ENCODE data around the gene GLB1L3. TPM values are rescaled to one million over a fixed set of nuclear protein-coding genes. Genes with fewer than 3 reads are reported as not detected.
"Not testable (repeated sequence)": the region's sequence is repeated elsewhere in the genome, so short reads cannot be mapped to it uniquely, and the experiment has no call there.

GLB1L3 gene
- total RNA-seq, 2 experiments from 2014 or later = 5.2 to 6.1 TPM

GRCh38 chr11:134271978-134272377, 4.2 kb upstream of the GLB1L3 start:
- POLR2A ChIA-PET = no interaction called here
- Mint-ChIP-seq H3K9me3 (no peaks in the 10 kb centered on the region), H3K4me1 (peaks cover 32% of the 10 kb centered on the region), H3K27me3 (no peaks in the 10 kb centered on the region), H3K4me3 (no peak overlapping the region), H3K27ac (no peak overlapping the region), H3K36me3 (no peaks in the 10 kb centered on the region)
- ATAC-seq (ENCODE audit: low read depth) (no peak), DNase-seq (no peak)

GRCh38 chr11:134272381-134273316, 3.5 kb upstream of the GLB1L3 start:
- Mint-ChIP-seq H3K4me3 (no peak overlapping the region), H3K9me3 (no peaks in the 10 kb centered on the region), H3K36me3 (peaks cover 3% of the 10 kb centered on the region), H3K4me1 (peaks cover 35% of the 10 kb centered on the region), H3K27me3 (peaks cover 5% of the 10 kb centered on the region), H3K27ac (peak overlapping the region; percentile 24)
- ATAC-seq (ENCODE audit: low read depth) = no peak
- no peak for DNase-seq
- POLR2A ChIA-PET = interaction anchor here (4.7 kb wide), 1 partner anchor 48 kb away, joined by 44 read pairs; the partner anchor contains the start of genes NCAPD3 and VPS26B

- H3K27ac Mint-ChIP-seq = no peak overlapping the region
- peaks cover 35% of the 10 kb centered on the region for H3K4me1 Mint-ChIP-seq
- no peaks in the 10 kb centered on the region for H3K9me3 Mint-ChIP-seq
- ATAC-seq (ENCODE audit: low read depth) (no peak), DNase-seq (no peak)
- peaks cover 5% of the 10 kb centered on the region for H3K27me3 Mint-ChIP-seq
- peaks cover 3% of the 10 kb centered on the region for H3K36me3 Mint-ChIP-seq
- H3K4me3 Mint-ChIP-seq = no peak overlapping the region
- POLR2A ChIA-PET = interaction anchor here (0.7 to 4.7 kb wide), 3 partner anchors 11 to 49 kb away, joined by 4 to 44 read pairs (median 7); partner anchors contain the start of genes NCAPD3 and VPS26B
Measured at GRCh38 chr11:134273317-134273712, 2.9 kb upstream of the GLB1L3 start.

- Mint-ChIP-seq H3K36me3 (peaks cover 9% of the 10 kb centered on the region), H3K4me3 (peak overlapping the region; percentile 87), H3K27me3 (peaks cover 5% of the 10 kb centered on the region), H3K9me3 (peaks cover 2% of the 10 kb centered on the region), H3K27ac (peak overlapping the region; percentile 90), H3K4me1 (peaks cover 43% of the 10 kb centered on the region)
- POLR2A ChIA-PET = interaction anchor here (1.6 to 4.7 kb wide), 3 partner anchors 14 to 51 kb away, joined by 9 to 44 read pairs (median 15); partner anchors contain the start of genes ACAD8, NCAPD3, THYN1 and VPS26B
- DNase-seq = no peak
- ATAC-seq (ENCODE audit: low read depth) = no peak
Measured at GRCh38 chr11:134275188-134275533, 1.0 kb upstream of the GLB1L3 start.

DNA sequence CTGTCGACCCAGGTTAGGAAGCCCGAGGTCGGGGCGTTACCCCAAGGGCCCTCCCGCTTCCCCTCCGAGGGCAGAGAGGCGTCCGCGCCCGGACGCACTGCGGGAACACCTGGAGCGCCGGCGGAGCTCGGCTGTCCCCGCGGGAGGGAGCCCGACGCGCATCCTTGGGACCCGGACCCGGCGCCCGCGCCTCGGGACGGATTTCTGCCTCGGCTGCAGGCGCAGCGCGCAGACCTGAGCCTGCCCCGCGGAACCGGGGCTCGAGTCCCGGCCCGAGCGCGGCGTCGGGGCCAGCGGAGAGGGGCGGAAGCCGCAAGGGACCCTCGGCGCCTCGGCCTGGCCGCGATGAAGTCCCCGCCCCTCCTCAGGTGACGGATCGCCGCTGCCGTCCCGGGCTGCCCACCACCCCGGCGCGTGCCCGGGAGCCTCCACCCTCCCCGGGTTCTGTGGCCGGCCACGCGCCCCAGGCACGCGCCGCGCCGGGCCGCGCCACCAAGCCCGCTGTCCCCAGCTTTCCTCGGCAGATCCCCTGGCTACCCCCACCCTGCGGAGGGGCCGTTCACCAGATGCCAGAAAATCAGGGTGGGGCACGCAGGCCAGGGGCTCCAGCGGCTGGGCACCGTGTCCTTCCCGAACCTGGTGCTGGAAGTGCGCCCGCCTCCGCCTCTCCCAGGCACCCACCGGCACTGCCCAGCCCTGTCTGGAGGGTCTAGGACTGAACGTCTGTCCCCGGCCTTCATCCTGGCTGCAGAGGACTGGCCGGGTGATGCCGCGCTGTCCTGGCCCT, 410 bp downstream of the GLB1L3 start:
- POLR2A ChIA-PET = interaction anchor here (0.9 to 4.7 kb wide), 10 partner anchors 12 to 348 kb away, joined by 3 to 44 read pairs (median 4); partner anchors contain the start of genes ACAD8, NCAPD3, THYN1 and VPS26B

GRCh38 chr11:134277183-134278001, 1.2 kb downstream of the GLB1L3 start:
- ATAC-seq (ENCODE audit: low read depth) (no peak), DNase-seq (no peak)
- peaks cover 2% of the 10 kb centered on the region for H3K9me3 Mint-ChIP-seq
- peaks cover 5% of the 10 kb centered on the region for H3K27me3 Mint-ChIP-seq
- peak overlapping the region; percentile 58 for H3K27ac Mint-ChIP-seq
- peaks cover 9% of the 10 kb centered on the region for H3K36me3 Mint-ChIP-seq
- POLR2A ChIA-PET = interaction anchor here (1.1 to 4.7 kb wide), 3 partner anchors 53 to 214 kb away, joined by 3 to 44 read pairs (median 5); partner anchors contain the start of genes NCAPD3 and VPS26B
- H3K4me3 Mint-ChIP-seq = peak overlapping the region; percentile 87
- peaks cover 30% of the 10 kb centered on the region for H3K4me1 Mint-ChIP-seq

More for the DNA sequence above, 410 bp downstream of the GLB1L3 start:
- Mint-ChIP-seq H3K36me3 (peaks cover 9% of the 10 kb centered on the region), H3K27ac (peak overlapping the region; percentile 90), H3K4me3 (peak overlapping the region; percentile 87), H3K4me1 (peaks cover 32% of the 10 kb centered on the region), H3K27me3 (peaks cover 5% of the 10 kb centered on the region), H3K9me3 (peaks cover 2% of the 10 kb centered on the region)
- ATAC-seq (ENCODE audit: low read depth) = peak; percentile 38
- DNase-seq = no peak

- Mint-ChIP-seq H3K27me3 (peaks cover 5% of the 10 kb centered on the region), H3K27ac (no peak overlapping the region), H3K4me3 (no peak overlapping the region), H3K9me3 (peaks cover 2% of the 10 kb centered on the region), H3K36me3 (peaks cover 9% of the 10 kb centered on the region), H3K4me1 (peaks cover 26% of the 10 kb centered on the region)
- POLR2A ChIA-PET = no interaction called here
- ATAC-seq (ENCODE audit: low read depth) (no peak), DNase-seq (no peak)
Measured at GRCh38 chr11:134278356-134278755, 2.2 kb downstream of the GLB1L3 start.

DNA sequence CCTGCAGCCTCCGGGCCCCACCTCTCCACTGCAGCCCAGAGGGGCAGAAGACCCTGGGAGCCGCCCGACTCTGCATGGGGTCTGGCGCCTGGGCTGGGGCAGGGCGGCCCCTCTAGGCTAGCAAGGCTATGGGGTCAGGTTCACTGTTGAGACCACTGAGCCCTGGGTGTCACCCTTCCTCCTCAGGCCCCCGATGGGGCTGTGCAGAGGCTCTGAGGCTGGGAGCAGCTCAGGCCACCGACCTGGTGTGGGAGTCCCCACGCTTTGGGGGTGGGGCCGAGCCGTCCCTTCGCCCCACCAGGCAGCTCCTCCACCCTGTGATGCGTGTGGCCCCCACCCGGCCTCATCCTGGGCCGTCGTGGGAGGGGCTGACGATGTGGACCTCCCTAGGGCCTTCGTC, 5.5 kb downstream of the GLB1L3 start:
- H3K27me3 Mint-ChIP-seq; H3K36me3 Mint-ChIP-seq; POLR2A ChIA-PET; H3K4me3 Mint-ChIP-seq; ATAC-seq (ENCODE audit: low read depth); DNase-seq; H3K9me3 Mint-ChIP-seq; H3K27ac Mint-ChIP-seq: not testable (repeated sequence)
- H3K4me1 Mint-ChIP-seq = peaks cover 14% of the 10 kb centered on the region

- POLR2A ChIA-PET = no interaction called here
- H3K4me3 Mint-ChIP-seq = no peak overlapping the region
- peaks cover 2% of the 10 kb centered on the region for H3K27me3 Mint-ChIP-seq
- ATAC-seq (ENCODE audit: low read depth) (no peak), DNase-seq (no peak)
- peaks cover 7% of the 10 kb centered on the region for H3K36me3 Mint-ChIP-seq
- peaks cover 11% of the 10 kb centered on the region for H3K4me1 Mint-ChIP-seq
- H3K9me3 Mint-ChIP-seq = peaks cover 2% of the 10 kb centered on the region
- H3K27ac Mint-ChIP-seq = no peak overlapping the region
Measured at GRCh38 chr11:134282121-134283045, 6.2 kb downstream of the GLB1L3 start.

GRCh38 chr11:134283461-134284230, 7.5 kb downstream of the GLB1L3 start:
- Mint-ChIP-seq H3K27ac (no peak overlapping the region), H3K36me3 (peaks cover 4% of the 10 kb centered on the region), H3K4me3 (no peak overlapping the region), H3K4me1 (peaks cover 9% of the 10 kb centered on the region), H3K9me3 (no peaks in the 10 kb centered on the region), H3K27me3 (no peaks in the 10 kb centered on the region)
- DNase-seq (no peak), ATAC-seq (ENCODE audit: low read depth) (no peak)
- POLR2A ChIA-PET = no interaction called here

DNA sequence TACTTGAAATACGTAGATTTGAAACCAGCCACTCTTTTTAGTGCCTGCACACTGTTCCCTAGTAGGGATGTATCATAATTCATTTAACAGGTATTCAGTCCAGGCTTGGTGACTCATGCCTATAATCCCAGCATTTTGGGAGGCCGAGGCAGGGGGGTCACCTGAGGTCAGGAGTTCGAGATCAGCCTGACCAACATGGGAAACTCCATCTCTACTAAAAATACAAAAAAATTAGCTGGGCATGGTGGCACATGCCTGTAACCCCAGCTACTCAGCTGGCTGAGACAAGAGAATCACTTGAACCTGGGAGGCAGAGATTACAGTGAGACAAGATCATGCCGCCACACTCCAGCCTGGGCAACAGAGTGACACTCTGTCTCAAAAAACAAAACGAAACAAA, 8.2 kb downstream of the GLB1L3 start:
- H3K4me3 Mint-ChIP-seq; ATAC-seq (ENCODE audit: low read depth); POLR2A ChIA-PET; H3K9me3 Mint-ChIP-seq; H3K4me1 Mint-ChIP-seq; H3K27ac Mint-ChIP-seq; H3K36me3 Mint-ChIP-seq; H3K27me3 Mint-ChIP-seq; DNase-seq: not testable (repeated sequence)

All from activated naive CD8-positive, alpha-beta T cell treated with anti-CD3 and anti-CD28 coated beads, Interleukin-2, amount 10 ng/mL, durations not matched to agents 7 days and 5 days (primary cell).